Gastroesophageal sphincter (tissue), 4 donors: ENCODE measurements around the gene MESP2. TPM values are rescaled to one million over a fixed set of nuclear protein-coding genes. Genes with fewer than 3 reads are reported as not detected.

ENCODE experiments used
- ATAC-seq: fragments of 150-250 bp; one replicate; pipeline ENCODE4 v1.9.1; 2016; ENCODE audit warnings: mild to moderate bottlenecking, moderate library complexity
- H3K27ac ChIP-seq, 4 donors: fragments of 200-600 bp; sonication (generic) in 3 of 4; 1 replicate in 3 of 4; 2 replicates in 1 of 4; pipeline ENCODE4 v1.5.1; 2016 to 2019
- H3K27me3 ChIP-seq: fragments of 200-600 bp; sonication (generic); one replicate; pipeline ENCODE4 v1.5.1; 2019
- H3K36me3 ChIP-seq, 2 donors: fragments of 200-600 bp; sonication (generic); one replicate each; pipeline ENCODE4 v1.5.1; 2019; ENCODE audit warnings: control low read depth in 1 of 2
- H3K4me1 ChIP-seq, 3 donors: fragments of 200-600 bp; sonication (generic); 1 replicate in 2 of 3; 2 replicates in 1 of 3; pipeline ENCODE4 v1.5.1; 2016 to 2019; ENCODE audit warnings: control low read depth in 2 of 3
- H3K4me3 ChIP-seq, 2 donors: fragments of 200-600 bp; sonication (generic); one replicate each; pipeline ENCODE4 v1.5.1; 2019; ENCODE audit warnings: mild to moderate bottlenecking in 1 of 2, moderate library complexity in 1 of 2
- H3K9me3 ChIP-seq, 3 donors: fragments of 200-600 bp; sonication (generic); one replicate each; pipeline ENCODE4 v1.5.1; 2017 to 2019; ENCODE audit warnings: control low read depth in 2 of 3
- EP300 ChIP-seq: sonication (generic); formaldehyde crosslinking; IDR thresholded peaks from one replicate; pipeline ENCODE4 v1.6.1; 2017; ENCODE audit warnings: antibody characterized with exemption, mild to moderate bottlenecking
- POLR2A ChIP-seq, 2 donors: fragments of 450-650 bp; IDR thresholded peaks; one replicate each; pipeline ENCODE4 v1.6.1; 2017; ENCODE audit warnings: antibody characterized with exemption in 2 of 2, mild to moderate bottlenecking in 2 of 2, moderate library complexity in 1 of 2
- POLR2AphosphoS5 ChIP-seq: sonication (generic); formaldehyde crosslinking; IDR thresholded peaks from one replicate; pipeline ENCODE4 v1.6.1; 2017; ENCODE audit warnings: antibody characterized with exemption
- WGBS, 2 donors: methylation state at CpG; one replicate each; pipeline ENCODE4 v1.1.5; 2018; ENCODE audit warnings: low coverage in 1 of 2; 5-methylcytosine and 5-hydroxymethylcytosine counted together
- total RNA-seq, 4 donors: library from RNA; depleted of rRNA; stranded (reverse); fragments of >200 nt; gene quantifications; one replicate each; pipeline ENCODE4 v1.1.0, GENCODE V29; 2016
- TF ChIP-seq, protein P1 (sequence below), 4 experiments: fragments of 200-600 bp in 2 of 4; fragments of 450-650 bp in 2 of 4; sonication (generic) in 1 of 4; IDR thresholded peaks; one replicate each; pipeline ENCODE4 v1.5.1; 2017 to 2019; ENCODE audit warnings: antibody characterized with exemption in 4 of 4, mild to moderate bottlenecking in 2 of 4, moderate library complexity in 2 of 4

Gene MESP2
- total RNA-seq, 4 donors from 2014 or later, result not detected

DNA sequence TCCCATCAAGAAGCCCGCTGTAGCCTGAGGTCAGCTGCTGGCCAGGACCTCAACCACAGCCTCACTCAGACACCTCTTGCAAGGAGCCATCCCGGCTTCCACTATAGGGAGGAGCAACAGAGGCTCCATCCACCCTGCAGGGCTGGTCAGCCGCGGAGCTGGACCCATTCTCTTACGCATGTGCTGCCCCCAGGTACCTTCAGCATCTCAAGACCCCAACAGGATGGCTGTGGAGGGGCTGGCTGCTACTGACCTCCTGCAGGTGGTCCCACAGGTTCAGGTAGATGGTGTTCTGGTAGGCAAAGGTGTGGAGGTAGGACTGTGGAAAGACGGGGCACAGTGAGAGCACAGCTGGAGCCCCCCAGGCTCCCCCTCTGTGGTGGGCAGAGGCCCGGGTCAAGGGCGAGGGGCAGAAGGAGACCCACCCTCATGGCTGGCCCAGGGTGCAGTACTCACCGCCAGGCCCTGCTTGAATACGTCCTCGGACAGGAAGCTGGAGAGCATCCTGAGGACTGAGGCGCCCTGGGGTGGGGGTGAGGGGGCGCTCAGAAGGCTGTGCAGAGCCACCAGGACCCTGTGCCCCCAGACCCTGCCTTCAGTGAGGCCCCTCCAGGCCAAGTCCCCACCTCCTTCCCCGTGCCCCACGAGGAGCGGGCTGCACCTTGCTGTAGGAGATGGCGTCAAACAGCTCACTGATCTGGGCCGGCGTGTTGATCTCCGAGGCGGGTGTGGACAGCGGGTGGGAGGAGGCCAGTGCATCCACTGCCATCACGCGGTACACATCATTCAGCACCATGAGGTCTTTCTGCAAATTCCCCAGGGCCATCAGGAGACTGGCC is 27.1 kb downstream of the MESP2 start:
- Histone ChIP-seq H3K27me3 (peaks cover 25% of the 10 kb centered on the region), H3K36me3 (no peaks in the 10 kb centered on the region), H3K4me3 (no peak overlapping the region), H3K27ac (no peak overlapping the region), H3K9me3 (no peaks in the 10 kb centered on the region), H3K4me1 (no peaks in the 10 kb centered on the region)
- no peak for TF ChIP-seq POLR2AphosphoS5
- TF ChIP-seq, protein P1, sequence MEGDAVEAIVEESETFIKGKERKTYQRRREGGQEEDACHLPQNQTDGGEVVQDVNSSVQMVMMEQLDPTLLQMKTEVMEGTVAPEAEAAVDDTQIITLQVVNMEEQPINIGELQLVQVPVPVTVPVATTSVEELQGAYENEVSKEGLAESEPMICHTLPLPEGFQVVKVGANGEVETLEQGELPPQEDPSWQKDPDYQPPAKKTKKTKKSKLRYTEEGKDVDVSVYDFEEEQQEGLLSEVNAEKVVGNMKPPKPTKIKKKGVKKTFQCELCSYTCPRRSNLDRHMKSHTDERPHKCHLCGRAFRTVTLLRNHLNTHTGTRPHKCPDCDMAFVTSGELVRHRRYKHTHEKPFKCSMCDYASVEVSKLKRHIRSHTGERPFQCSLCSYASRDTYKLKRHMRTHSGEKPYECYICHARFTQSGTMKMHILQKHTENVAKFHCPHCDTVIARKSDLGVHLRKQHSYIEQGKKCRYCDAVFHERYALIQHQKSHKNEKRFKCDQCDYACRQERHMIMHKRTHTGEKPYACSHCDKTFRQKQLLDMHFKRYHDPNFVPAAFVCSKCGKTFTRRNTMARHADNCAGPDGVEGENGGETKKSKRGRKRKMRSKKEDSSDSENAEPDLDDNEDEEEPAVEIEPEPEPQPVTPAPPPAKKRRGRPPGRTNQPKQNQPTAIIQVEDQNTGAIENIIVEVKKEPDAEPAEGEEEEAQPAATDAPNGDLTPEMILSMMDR (IDR thresholded peaks at IDR 0.05), result no peak
- TF ChIP-seq POLR2A (IDR thresholded peaks at IDR 0.05), result no peak
- TF ChIP-seq EP300, result no peak
- ATAC-seq, result no peak
- WGBS, 2 donors, result 91% methylated on average over 7 of the region's 24 CpGs; no CpG with 5 or more reads in 1 of the 2 donors

DNA sequence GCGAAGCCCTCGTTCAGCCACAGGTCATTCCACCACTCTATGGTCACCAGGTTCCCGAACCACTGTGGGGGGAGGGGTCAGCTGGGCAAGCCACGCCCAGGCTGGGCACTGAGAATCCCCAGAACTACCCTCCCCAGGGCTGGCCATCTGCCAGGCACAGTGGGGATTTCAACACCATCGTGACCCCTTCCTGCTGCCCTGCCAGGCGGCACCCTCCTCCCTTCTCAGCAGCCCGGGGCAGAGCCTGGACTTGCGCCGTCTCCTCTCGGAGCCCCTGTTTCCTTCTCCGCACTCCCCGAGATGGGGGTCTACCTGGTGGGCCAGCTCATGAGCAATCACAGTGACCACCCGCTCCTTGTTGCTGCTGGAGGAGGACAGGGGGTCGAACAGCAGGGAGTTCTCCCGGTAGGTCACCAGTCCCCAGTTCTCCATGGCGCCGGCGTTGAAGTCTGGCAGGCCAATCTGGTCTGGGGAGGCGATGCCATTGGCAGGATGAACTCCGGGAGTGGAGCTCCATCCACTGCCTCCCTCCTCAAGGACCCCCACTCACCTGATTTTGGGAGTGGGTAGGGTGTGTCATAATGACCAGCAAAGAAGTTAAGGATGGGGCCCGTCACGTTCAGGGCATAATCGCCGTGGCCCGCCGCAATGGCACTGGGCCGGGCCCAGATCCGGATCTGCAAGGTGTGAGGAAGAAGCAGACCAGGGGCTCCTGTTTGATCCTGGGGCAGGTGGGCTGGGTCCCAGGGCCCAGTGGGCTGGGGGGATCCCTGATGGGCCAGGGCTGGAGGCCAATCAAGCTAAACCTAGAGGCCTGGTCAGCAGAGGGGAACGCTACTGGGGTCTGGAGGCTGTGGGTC is 28.0 kb downstream of the MESP2 start:
- H3K9me3 ChIP-seq, result no peaks in the 10 kb centered on the region
- H3K4me1 ChIP-seq, result peaks cover 0 to 7% (median 0%) of the 10 kb centered on the region in 3 donors
- WGBS, 2 donors, result 82 to 100% methylated on average over 1 to 2 of the region's 29 CpGs
- H3K4me3 ChIP-seq, result no peak overlapping the region
- H3K27me3 ChIP-seq, result peaks cover 25% of the 10 kb centered on the region
- no peak for ATAC-seq
- H3K27ac ChIP-seq, result no peak overlapping the region
- no peak for TF ChIP-seq POLR2AphosphoS5
- TF ChIP-seq POLR2A (IDR thresholded peaks at IDR 0.05), result no peak
- TF ChIP-seq, protein P1 (IDR thresholded peaks at IDR 0.05), result no peak
- TF ChIP-seq EP300, result no peak
- H3K36me3 ChIP-seq, result no peaks in the 10 kb centered on the region

DNA sequence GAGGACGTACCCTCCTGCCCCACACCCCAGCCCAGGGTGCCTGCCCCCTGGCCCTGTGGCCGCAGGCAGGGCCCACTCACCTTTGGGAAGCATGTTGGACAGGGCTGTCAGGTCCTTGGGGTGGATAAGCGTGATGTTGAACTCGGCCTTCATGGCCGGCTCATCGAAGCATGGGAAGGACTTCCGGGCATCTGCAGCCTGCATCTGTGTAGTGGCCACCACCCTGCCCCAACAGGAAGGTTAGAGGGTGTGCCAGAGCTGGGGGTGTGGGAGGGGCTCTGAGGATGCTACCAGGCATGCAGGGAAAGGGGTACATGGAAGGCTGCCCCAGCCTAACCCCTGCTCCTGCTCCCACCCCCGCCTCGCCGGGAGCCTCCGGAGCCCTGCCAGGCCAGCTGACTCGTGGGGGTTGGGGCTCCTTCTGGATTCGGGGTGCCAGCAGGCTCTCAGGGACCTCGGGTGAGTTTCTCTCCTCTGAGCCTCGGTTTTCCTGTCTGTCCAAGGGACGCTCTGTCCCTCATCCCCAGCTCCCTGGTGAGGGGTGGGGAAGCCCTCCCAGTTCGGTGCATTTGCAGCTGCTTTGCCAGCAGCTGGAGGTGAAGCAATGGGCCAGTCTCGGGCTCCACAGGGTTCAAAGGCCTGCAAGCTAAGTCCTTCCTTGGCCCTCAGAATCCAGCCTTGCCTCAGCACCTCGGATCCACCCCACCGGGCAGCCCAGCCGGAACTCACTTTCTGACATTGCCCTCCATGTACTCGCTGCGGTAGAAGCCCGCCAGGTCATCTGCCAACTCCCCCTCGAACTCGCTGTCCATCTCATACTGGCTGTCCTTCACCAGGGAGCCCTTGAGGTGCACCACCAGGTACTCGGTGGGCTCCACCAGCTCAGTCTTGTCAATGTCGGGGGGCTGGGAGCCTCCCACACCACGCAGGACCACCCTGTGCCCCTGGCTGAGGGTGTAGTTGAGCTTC is 29.4 kb downstream of the MESP2 start:
- no peak overlapping the region for H3K27ac ChIP-seq
- H3K36me3 ChIP-seq, result no peaks in the 10 kb centered on the region
- peaks cover 25% of the 10 kb centered on the region for H3K27me3 ChIP-seq
- H3K9me3 ChIP-seq, result no peaks in the 10 kb centered on the region
- no peak for ATAC-seq
- H3K4me1 ChIP-seq, result peaks cover 0 to 10% (median 0%) of the 10 kb centered on the region in 3 donors
- no peak overlapping the region for H3K4me3 ChIP-seq
- WGBS, 2 donors, result 91% methylated on average over 9 of the region's 29 CpGs; no CpG with 5 or more reads in 1 of the 2 donors
- no peak for TF ChIP-seq POLR2AphosphoS5
- TF ChIP-seq POLR2A (IDR thresholded peaks at IDR 0.05), result no peak
- no peak for TF ChIP-seq EP300
- TF ChIP-seq, protein P1 (IDR thresholded peaks at IDR 0.05), result no peak

DNA sequence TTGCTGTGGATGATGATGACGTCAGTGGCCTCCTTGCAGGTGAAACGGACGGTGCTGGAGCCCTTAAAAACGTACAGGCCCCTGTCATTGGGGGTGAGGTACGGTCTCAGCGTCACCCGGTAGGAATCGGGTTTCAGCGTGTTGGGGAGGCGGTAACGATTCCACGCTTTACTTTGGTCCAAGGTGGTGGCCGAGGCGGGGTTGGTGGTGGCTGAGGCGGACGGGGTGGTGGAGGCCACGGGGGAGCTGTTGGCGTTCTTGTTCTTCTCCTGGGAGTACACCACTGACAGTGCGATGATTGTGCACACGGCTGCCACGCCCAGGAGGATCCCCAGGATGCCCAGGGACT is 30.1 kb downstream of the MESP2 start:
- H3K4me3 ChIP-seq, result no peak overlapping the region
- H3K27ac ChIP-seq, result no peak overlapping the region
- H3K9me3 ChIP-seq, result no peaks in the 10 kb centered on the region
- ATAC-seq, result no peak
- TF ChIP-seq EP300, result no peak
- no peak for TF ChIP-seq POLR2A (IDR thresholded peaks at IDR 0.05)
- TF ChIP-seq POLR2AphosphoS5, result no peak
- 86% methylated on average over 7 of the region's 21 CpGs; no CpG with 5 or more reads in 1 of the 2 donors for WGBS, 2 donors
- H3K4me1 ChIP-seq, result peaks cover 0 to 10% (median 0%) of the 10 kb centered on the region in 3 donors
- H3K27me3 ChIP-seq, result peaks cover 19% of the 10 kb centered on the region
- H3K36me3 ChIP-seq, result no peaks in the 10 kb centered on the region
